T-helper 1 cell treated with Interleukin-12 subunit alpha and Interleukin-12 subunit beta and Interleukin-4 antibody, amounts not matched to agents 30 μg/mL and 1 μg/mL, for 36 hours (primary cell): ENCODE data around the gene FETUB.
"Not testable (repeated sequence)": the region's sequence is repeated elsewhere in the genome, so short reads cannot be mapped to it uniquely, and the experiment has no call there.

Source experiments
- H3K27ac Mint-ChIP-seq: one replicate; pipeline ENCODE4 v1.8.0; 2021; ENCODE audit warnings: mild to moderate bottlenecking, mixed read lengths
- H3K27me3 Mint-ChIP-seq: one replicate; pipeline ENCODE4 v1.8.0; 2021; ENCODE audit warnings: low read depth, mixed read lengths
- H3K36me3 Mint-ChIP-seq: one replicate; pipeline ENCODE4 v1.8.0; 2021; ENCODE audit warnings: low read depth, mixed read lengths
- H3K4me1 Mint-ChIP-seq: one replicate; pipeline ENCODE4 v1.8.0; 2021; ENCODE audit warnings: low read depth, mixed read lengths
- H3K4me3 Mint-ChIP-seq: one replicate; pipeline ENCODE4 v1.8.0; 2021; ENCODE audit warnings: mild to moderate bottlenecking, moderate library complexity, mixed read lengths
- H3K9me3 Mint-ChIP-seq: one replicate; pipeline ENCODE4 v1.8.0; 2021; ENCODE audit warnings: mixed read lengths

FETUB gene

DNA sequence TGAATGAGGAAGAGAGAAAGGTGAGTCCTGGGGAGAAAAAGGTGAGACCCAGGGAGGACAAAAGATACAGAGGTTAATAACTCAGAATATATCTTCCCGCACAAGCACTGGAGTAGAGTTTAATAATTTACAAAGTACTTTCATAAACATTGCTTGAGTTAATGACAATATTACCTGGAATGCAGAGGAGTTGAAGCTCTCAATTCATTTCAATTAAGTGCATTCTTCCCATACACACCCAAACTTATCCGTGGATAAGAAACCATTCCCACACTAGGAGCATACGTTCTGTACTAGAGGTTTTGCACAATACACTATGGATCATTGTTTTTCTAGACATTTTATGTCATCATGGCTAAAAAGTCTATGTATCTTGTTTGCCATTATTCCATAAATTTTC lies 53.6 kb downstream of the FETUB start:
- Mint-ChIP-seq H3K36me3 (no peaks in the 10 kb centered on the region), H3K9me3 (no peaks in the 10 kb centered on the region), H3K4me1 (no peaks in the 10 kb centered on the region), H3K27ac (no peak overlapping the region), H3K27me3 (peaks cover 27% of the 10 kb centered on the region), H3K4me3 (no peak overlapping the region)

DNA sequence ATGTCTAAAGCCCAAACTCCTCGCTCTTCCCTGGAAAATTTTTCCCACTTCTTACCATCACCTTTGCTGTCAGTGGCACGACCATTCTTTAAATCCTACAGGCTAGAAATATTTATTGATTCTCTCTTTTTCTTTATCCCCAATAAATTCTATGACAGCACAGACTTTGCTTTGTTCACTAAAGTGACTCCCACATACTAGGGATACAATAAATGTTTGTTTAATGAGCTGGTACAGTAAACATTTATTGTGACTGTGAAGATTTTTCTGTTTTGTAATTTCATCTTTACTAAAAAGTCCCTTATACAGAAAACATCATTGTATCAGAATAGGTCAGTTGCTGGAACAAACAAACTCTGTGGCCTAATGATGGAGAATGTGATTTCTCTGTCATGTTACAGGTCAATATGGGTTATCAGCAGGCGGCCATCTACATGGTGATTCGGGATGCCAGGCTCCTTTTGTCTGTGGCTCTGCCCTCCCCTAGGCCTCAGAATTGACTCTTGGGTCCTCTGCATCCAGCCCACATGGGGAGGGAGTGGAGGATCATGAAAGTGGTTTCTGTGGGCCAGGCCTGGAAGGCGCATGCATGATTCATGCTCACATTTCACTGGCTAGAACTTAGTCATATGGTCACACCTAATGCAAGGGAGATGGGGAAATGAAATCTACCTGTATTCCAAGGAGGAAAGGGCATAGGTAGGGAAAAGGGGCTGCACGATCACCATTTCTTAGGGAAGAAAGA lies 54.3 kb downstream of the FETUB start:
- Mint-ChIP-seq H3K4me1 (no peaks in the 10 kb centered on the region), H3K27me3 (peaks cover 26% of the 10 kb centered on the region), H3K36me3 (no peaks in the 10 kb centered on the region), H3K4me3 (no peak overlapping the region), H3K9me3 (no peaks in the 10 kb centered on the region), H3K27ac (no peak overlapping the region)

GRCh38 chr3:186696522-186696921 lies 56.3 kb downstream of the FETUB start:
- Mint-ChIP-seq H3K4me3 (no peak overlapping the region), H3K36me3 (no peaks in the 10 kb centered on the region), H3K27me3 (peaks cover 21% of the 10 kb centered on the region)

GRCh38 chr3:186697510-186697909 lies 57.3 kb downstream of the FETUB start:
- no peak overlapping the region for H3K4me3 Mint-ChIP-seq
- H3K9me3 Mint-ChIP-seq = no peaks in the 10 kb centered on the region
- H3K36me3 Mint-ChIP-seq = no peaks in the 10 kb centered on the region
- H3K27ac Mint-ChIP-seq = no peak overlapping the region
- peaks cover 17% of the 10 kb centered on the region for H3K27me3 Mint-ChIP-seq
- H3K4me1 Mint-ChIP-seq = peaks cover 3% of the 10 kb centered on the region

More at GRCh38 chr3:186696522-186696921, 56.3 kb downstream of the FETUB start:
- H3K4me1 Mint-ChIP-seq = peaks cover 3% of the 10 kb centered on the region
- no peak overlapping the region for H3K27ac Mint-ChIP-seq
- H3K9me3 Mint-ChIP-seq = no peaks in the 10 kb centered on the region

GRCh38 chr3:186700267-186700666 lies 60.1 kb downstream of the FETUB start:
- Mint-ChIP-seq H3K27ac (no peak overlapping the region), H3K4me3 (no peak overlapping the region)

GRCh38 chr3:186702451-186702850 lies 62.3 kb downstream of the FETUB start:
- H3K27me3 Mint-ChIP-seq = peaks cover 48% of the 10 kb centered on the region
- not testable (repeated sequence) for H3K4me3 Mint-ChIP-seq, H3K36me3 Mint-ChIP-seq, H3K9me3 Mint-ChIP-seq, H3K27ac Mint-ChIP-seq
- peaks cover 16% of the 10 kb centered on the region for H3K4me1 Mint-ChIP-seq

More at GRCh38 chr3:186700267-186700666, 60.1 kb downstream of the FETUB start:
- Mint-ChIP-seq H3K9me3 (no peaks in the 10 kb centered on the region), H3K4me1 (peaks cover 5% of the 10 kb centered on the region), H3K36me3 (no peaks in the 10 kb centered on the region), H3K27me3 (peaks cover 32% of the 10 kb centered on the region)
